NCI-H510A (cell line): ENCODE results near the gene GRHPR.

Source experiments
- DNase-seq: peaks from one replicate; lab custom pipeline; 2025; lab: John Stamatoyannopoulos, UW

GRHPR gene

DNA sequence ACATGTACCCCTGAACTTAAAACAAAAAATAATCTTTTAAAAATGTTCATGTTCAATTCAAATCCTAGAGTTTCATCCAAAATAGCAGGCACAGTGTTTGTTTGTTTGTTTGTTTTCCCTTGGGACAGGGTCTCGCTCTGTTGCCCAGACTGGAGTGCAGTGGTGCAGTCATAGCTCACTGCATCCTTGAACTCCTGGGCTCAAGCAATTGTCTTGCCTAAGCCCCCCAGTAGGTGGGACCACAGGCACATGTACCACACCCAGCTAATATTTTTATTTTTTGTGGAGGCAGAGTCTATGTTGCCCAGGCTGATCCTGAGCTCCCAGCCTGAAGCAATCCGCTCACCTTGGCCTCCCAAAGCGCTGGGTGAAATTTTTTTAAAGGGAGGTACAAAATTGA, 58.3 kb downstream of the GRHPR start:
- DNase-seq = no peak

DNA sequence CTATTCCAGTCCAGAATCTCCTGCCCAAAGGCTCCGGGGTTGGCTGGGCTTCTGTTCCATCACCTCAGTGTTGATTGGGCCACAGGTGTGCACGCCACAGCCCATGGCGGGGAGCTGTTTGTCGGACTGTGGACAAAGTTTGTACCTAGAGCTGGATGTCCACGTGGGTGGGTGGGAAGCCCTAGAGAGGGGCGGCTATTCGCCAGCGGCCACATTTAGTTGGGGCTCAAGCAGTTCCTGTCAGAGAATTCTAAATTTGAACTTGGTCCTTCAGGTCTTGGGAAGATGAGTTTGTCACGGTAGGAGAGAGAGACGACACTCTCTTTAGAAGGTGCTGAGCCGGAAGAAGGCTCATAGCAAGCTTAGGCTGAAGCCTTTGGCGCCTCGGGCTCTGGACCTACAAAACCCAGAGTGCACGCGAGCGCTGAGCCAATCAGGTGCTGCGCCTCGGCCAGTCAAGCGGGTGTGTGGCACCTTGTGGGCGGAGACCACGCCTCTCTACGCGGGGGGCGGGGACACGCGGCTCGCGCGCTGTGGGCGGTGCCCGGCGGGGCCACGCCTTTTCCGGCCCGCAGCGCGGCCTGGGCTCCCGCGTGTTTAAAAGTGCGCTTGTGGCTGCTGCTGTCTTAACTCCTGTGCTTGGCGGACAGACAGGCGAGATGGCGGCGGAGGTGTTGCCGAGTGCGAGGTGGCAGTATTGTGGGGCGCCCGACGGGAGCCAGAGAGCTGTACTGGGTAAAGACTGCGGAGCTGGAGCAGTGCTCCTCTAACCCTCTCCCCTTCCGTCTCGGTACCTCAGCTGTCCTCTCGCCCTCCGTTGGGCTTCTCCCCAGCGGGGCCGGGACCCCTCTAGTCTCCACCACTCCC, 63.1 kb downstream of the GRHPR start, which contains the start of gene POLR1E:
TSS of gene POLR1E (plus strand) at position 560 of the 867 bp plus-strand sequence. CDS start at position 660, 100 bp downstream.
- DNase-seq = peak; percentile 84

DNA sequence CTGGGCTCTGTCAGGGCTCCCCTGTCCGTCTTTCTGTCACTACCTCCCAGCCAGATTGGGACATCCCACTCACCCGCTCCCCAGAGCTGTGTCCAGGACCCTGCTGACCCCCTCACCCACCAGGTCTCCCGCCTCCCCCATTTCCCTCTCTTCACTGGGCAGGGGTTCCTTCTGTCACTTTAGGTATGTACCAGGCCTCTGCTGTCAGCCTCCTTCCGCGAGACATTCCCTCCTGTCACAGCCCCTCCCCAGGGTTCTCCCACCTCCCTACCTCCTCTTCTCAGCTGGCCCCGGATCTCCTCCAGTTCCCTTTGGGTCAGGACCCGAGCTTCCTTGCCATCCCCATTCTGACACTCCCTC, 63.7 kb downstream of the GRHPR start:
- DNase-seq = no peak
